ENCODE measurements around the gene LRRTM4.

- no peak for TF ChIP-seq CTCF (conservative IDR thresholded peaks at IDR 0.05 in 1 of 2, IDR thresholded peaks at IDR 0.05 in 1 of 2; ENCODE audit: extremely low read depth in 1 of 2, insufficient read depth in 1 of 2, low read depth in 1 of 2, low read length in 2 of 2)
- no peak for TF ChIP-seq EZH2 (IDR thresholded peaks at IDR 0.05; ENCODE audit: borderline replicate concordance, low read length)
Measured at GRCh38 chr2:77294474-77294873, 227.7 kb downstream of the LRRTM4 start.
